Gastroesophageal sphincter (tissue), 4 donors: ENCODE measurements around the gene SLIT3. TPM values are rescaled to one million over a fixed set of nuclear protein-coding genes. Genes with fewer than 3 reads are reported as not detected.

Experiments
- ATAC-seq: fragments of 150-250 bp; one replicate; pipeline ENCODE4 v1.9.1; 2016; ENCODE audit warnings: mild to moderate bottlenecking, moderate library complexity
- H3K27ac ChIP-seq, 4 donors: fragments of 200-600 bp; sonication (generic) in 3 of 4; 1 replicate in 3 of 4; 2 replicates in 1 of 4; pipeline ENCODE4 v1.5.1; 2016 to 2019
- H3K27me3 ChIP-seq: fragments of 200-600 bp; sonication (generic); one replicate; pipeline ENCODE4 v1.5.1; 2019
- H3K36me3 ChIP-seq, 2 donors: fragments of 200-600 bp; sonication (generic); one replicate each; pipeline ENCODE4 v1.5.1; 2019; ENCODE audit warnings: control low read depth in 1 of 2
- H3K4me1 ChIP-seq, 3 donors: fragments of 200-600 bp; sonication (generic); 1 replicate in 2 of 3; 2 replicates in 1 of 3; pipeline ENCODE4 v1.5.1; 2016 to 2019; ENCODE audit warnings: control low read depth in 2 of 3
- H3K4me3 ChIP-seq, 2 donors: fragments of 200-600 bp; sonication (generic); one replicate each; pipeline ENCODE4 v1.5.1; 2019; ENCODE audit warnings: mild to moderate bottlenecking in 1 of 2, moderate library complexity in 1 of 2
- H3K9me3 ChIP-seq, 3 donors: fragments of 200-600 bp; sonication (generic); one replicate each; pipeline ENCODE4 v1.5.1; 2017 to 2019; ENCODE audit warnings: control low read depth in 2 of 3
- CTCF ChIP-seq, 4 experiments: fragments of 200-600 bp in 2 of 4; fragments of 450-650 bp in 2 of 4; sonication (generic) in 1 of 4; IDR thresholded peaks; one replicate each; pipeline ENCODE4 v1.5.1; 2017 to 2019; ENCODE audit warnings: antibody characterized with exemption in 4 of 4, mild to moderate bottlenecking in 2 of 4, moderate library complexity in 2 of 4
- EP300 ChIP-seq: sonication (generic); formaldehyde crosslinking; IDR thresholded peaks from one replicate; pipeline ENCODE4 v1.6.1; 2017; ENCODE audit warnings: antibody characterized with exemption, mild to moderate bottlenecking
- POLR2A ChIP-seq, 2 donors: fragments of 450-650 bp; IDR thresholded peaks; one replicate each; pipeline ENCODE4 v1.6.1; 2017; ENCODE audit warnings: antibody characterized with exemption in 2 of 2, mild to moderate bottlenecking in 2 of 2, moderate library complexity in 1 of 2
- POLR2AphosphoS5 ChIP-seq: sonication (generic); formaldehyde crosslinking; IDR thresholded peaks from one replicate; pipeline ENCODE4 v1.6.1; 2017; ENCODE audit warnings: antibody characterized with exemption
- WGBS, 2 donors: methylation state at CpG; one replicate each; pipeline ENCODE4 v1.1.5; 2018; ENCODE audit warnings: low coverage in 1 of 2; 5-methylcytosine and 5-hydroxymethylcytosine counted together
- total RNA-seq, 4 donors: library from RNA; depleted of rRNA; stranded (reverse); fragments of >200 nt; gene quantifications; one replicate each; pipeline ENCODE4 v1.1.0, GENCODE V29; 2016

The SLIT3 gene
- total RNA-seq, 4 donors from 2014 or later, result 29.6 to 76.3 (median 31.1) TPM

- Histone ChIP-seq H3K36me3 (peaks cover 0 to 34% of the 10 kb centered on the region in 2 donors), H3K4me1 (no peaks in the 10 kb centered on the region), H3K9me3 (no peaks in the 10 kb centered on the region), H3K4me3 (no peak overlapping the region), H3K27me3 (no peaks in the 10 kb centered on the region), H3K27ac (no peak overlapping the region)
- no peak for ATAC-seq
- 83 to 85% methylated on average over 3 to 5 of the region's 5 CpGs for WGBS, 2 donors
- TF ChIP-seq POLR2A (IDR thresholded peaks at IDR 0.05) (no peak), POLR2AphosphoS5 (no peak), EP300 (no peak), CTCF (IDR thresholded peaks at IDR 0.05) (no peak)
These were observed 579.8 kb downstream of the SLIT3 start for GRCh38 chr5:168721002-168721753.

- H3K4me1 ChIP-seq, result no peaks in the 10 kb centered on the region
- WGBS, 2 donors, result 67 to 100% methylated on average over 1 to 2 of the region's 9 CpGs
- TF ChIP-seq CTCF (IDR thresholded peaks at IDR 0.05) (no peak), EP300 (no peak), POLR2A (IDR thresholded peaks at IDR 0.05) (no peak), POLR2AphosphoS5 (no peak)
- no peaks in the 10 kb centered on the region for H3K9me3 ChIP-seq
- H3K27me3 ChIP-seq, result no peaks in the 10 kb centered on the region
- H3K36me3 ChIP-seq, result peaks cover 0 to 34% of the 10 kb centered on the region in 2 donors
- H3K4me3 ChIP-seq, result no peak overlapping the region
- no peak overlapping the region for H3K27ac ChIP-seq
- no peak for ATAC-seq
These were observed 580.4 kb downstream of the SLIT3 start for GRCh38 chr5:168720575-168720974.

GRCh38 chr5:168714046-168714445 lies 586.9 kb downstream of the SLIT3 start:
- no peaks in the 10 kb centered on the region for H3K9me3 ChIP-seq
- no peaks in the 10 kb centered on the region for H3K4me1 ChIP-seq
- ATAC-seq, result no peak
- H3K27me3 ChIP-seq, result no peaks in the 10 kb centered on the region
- 31 to 55% methylated on average over 2 to 3 of the region's 4 CpGs for WGBS, 2 donors
- no peak overlapping the region for H3K27ac ChIP-seq
- no peak overlapping the region for H3K4me3 ChIP-seq
- peaks cover 0 to 22% of the 10 kb centered on the region in 2 donors for H3K36me3 ChIP-seq
- TF ChIP-seq POLR2AphosphoS5 (no peak), POLR2A (IDR thresholded peaks at IDR 0.05) (no peak), CTCF (IDR thresholded peaks at IDR 0.05) (no peak), EP300 (no peak)

GRCh38 chr5:168713051-168713450 lies 587.9 kb downstream of the SLIT3 start:
- no peak for TF ChIP-seq POLR2A (IDR thresholded peaks at IDR 0.05)
- no peak for TF ChIP-seq CTCF (IDR thresholded peaks at IDR 0.05)
- TF ChIP-seq POLR2AphosphoS5, result no peak
- TF ChIP-seq EP300, result no peak

More at GRCh38 chr5:168713051-168713450, 587.9 kb downstream of the SLIT3 start:
- H3K4me1 ChIP-seq, result no peaks in the 10 kb centered on the region
- ATAC-seq, result no peak
- 75 to 85% methylated on average over 7 to 8 of the region's 10 CpGs for WGBS, 2 donors
- no peaks in the 10 kb centered on the region for H3K9me3 ChIP-seq
- no peak overlapping the region for H3K4me3 ChIP-seq
- peaks cover 0 to 22% of the 10 kb centered on the region in 2 donors for H3K36me3 ChIP-seq
- no peak overlapping the region for H3K27ac ChIP-seq
- H3K27me3 ChIP-seq, result no peaks in the 10 kb centered on the region
